Spleen (tissue), 7 donors: Measurements from ENCODE around the gene MTFMT.
"Not testable (repeated sequence)": the region's sequence is repeated elsewhere in the genome, so short reads cannot be mapped to it uniquely, and the experiment has no call there.

Source experiments
- CTCF ChIP-seq, 11 experiments: fragments of 200-600 bp in 7 of 11; fragments of 450-650 bp in 4 of 11; sonication (generic) in 4 of 11; IDR thresholded peaks in 8 of 11; conservative IDR thresholded peaks in 3 of 11; 1 replicate in 7 of 11; 2 replicates in 4 of 11; pipeline versions ENCODE4 v1.4.0 to v1.8.0; 2016 to 2021; ENCODE audit warnings: antibody characterized with exemption in 11 of 11, inconsistent platforms in 4 of 11, mild to moderate bottlenecking in 1 of 11
- POLR2A ChIP-seq, 3 donors: fragments of 450-650 bp; IDR thresholded peaks; one replicate each; pipeline ENCODE4 v1.5.1; 2017; ENCODE audit warnings: antibody characterized with exemption in 3 of 3, mild to moderate bottlenecking in 1 of 3
- POLR2AphosphoS5 ChIP-seq, 3 donors: sonication (generic); formaldehyde crosslinking; IDR thresholded peaks; one replicate each; pipeline ENCODE4 v1.5.1; 2017; ENCODE audit warnings: antibody characterized with exemption in 3 of 3
- donor health status: DM: no; HTN: no; CAD: no; lungs with moderate emphysema.
- donor health status: DM: no; HTN: no; CAD: no.
- donor health status: DM: no; HTN: no; CAD: no.

DNA sequence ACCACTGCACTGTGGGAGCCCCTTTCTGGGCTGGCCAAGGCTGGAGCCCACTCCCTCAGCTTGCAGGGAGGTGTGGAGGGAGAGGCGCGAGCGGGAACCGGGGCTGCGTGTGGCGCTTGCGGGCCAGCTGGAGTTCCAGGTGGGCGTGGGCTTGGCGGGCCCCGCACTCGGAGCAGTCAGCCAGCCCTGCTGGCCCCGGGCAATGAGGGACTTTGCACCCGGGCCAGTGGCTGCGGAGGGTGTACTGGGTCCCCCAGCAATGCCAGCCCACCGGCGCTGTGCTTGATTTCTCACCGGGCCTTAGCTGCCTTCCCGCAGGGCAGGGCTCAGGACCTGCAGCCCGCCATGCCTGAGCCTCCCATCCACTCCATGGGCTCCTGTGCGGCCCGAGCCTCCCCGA is 45.5 kb upstream of the MTFMT start:
- not testable (repeated sequence) for TF ChIP-seq POLR2A (IDR thresholded peaks at IDR 0.05); CTCF (IDR thresholded peaks at IDR 0.05 in 8 of 11, conservative IDR thresholded peaks at IDR 0.05 in 3 of 11); POLR2AphosphoS5 (IDR thresholded peaks at IDR 0.05)
